Stimulated activated CD4-positive, alpha-beta T cell treated with anti-CD3 and anti-CD28 coated beads, Interleukin-4, amount 100 ng/mL, for 48 hours (primary cell): ENCODE data around the gene VPS8.

Experiments
- DNase-seq, 2 donors: peaks; one replicate each; pipeline ENCODE4 v3.0.0-alpha.2; 2020; ENCODE audit warnings: low read depth in 2 of 2

Gene VPS8

GRCh38 chr3:185052631-185053030, 240.7 kb downstream of the VPS8 start:
- no peak for DNase-seq

GRCh38 chr3:185056908-185057307, 244.9 kb downstream of the VPS8 start:
- no peak for DNase-seq

DNA sequence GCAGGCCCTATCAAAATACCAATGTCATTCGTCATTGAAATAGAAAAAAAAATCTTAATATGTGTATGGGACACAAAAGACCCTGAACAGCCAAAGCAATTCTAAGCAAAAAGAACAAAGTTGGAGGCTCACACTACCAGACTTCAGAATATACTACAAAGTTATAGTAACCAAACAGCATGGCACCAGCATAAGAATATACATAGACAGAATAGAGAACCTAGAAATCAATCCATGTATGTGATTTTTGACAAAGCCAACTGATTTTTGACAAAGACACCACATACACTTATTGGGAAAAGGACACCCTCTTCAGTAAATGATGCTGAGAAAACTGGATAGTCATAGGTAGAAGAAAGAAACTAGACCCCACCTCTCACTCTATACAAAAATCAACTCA, 245.9 kb downstream of the VPS8 start:
- no peak for DNase-seq

DNA sequence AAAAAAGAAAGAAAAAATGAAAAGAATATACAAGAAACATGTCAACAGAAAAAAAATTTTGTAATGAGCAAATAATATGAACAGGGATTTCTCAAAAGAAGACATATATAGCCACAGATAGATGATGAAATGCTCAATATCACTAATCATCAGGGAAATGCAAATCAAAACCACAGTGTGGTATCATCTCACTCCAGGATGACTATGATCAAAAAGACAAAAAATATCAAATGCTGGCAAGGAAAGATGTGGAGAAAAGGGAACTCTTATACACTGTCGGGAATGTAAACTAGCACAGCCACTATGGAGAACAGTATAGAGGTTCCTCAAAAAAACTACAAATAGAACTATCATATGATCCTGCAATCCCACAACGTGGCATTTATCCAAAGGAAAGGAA, 246.8 kb downstream of the VPS8 start:
- DNase-seq, result no peak

GRCh38 chr3:185059766-185060165, 247.8 kb downstream of the VPS8 start:
- no peak for DNase-seq

GRCh38 chr3:185060655-185061054, 248.7 kb downstream of the VPS8 start:
- DNase-seq, result no peak

DNA sequence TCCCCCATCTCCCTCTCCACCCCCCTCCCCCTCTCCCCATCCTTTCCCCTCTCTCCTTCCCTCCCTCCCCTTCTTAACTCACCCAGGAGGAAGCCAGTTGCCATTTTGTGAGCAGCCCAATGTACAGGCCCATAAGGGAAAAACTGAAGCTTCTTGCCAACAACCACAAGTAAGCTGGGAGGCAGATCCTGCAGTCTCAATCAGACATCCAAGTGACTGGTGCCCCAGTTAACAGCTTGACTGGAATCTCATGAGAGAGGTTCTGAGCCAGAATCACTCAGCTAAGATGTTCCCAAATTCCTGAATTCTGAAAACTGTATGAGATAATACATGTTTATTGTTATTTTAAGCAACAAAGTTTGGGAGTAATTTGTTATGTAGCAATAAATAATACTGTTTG, 250.2 kb downstream of the VPS8 start:
- no peak for DNase-seq

- no peak for DNase-seq
Measured at GRCh38 chr3:185063431-185063830, 251.5 kb downstream of the VPS8 start.

GRCh38 chr3:185065059-185065458, 253.1 kb downstream of the VPS8 start:
- no peak for DNase-seq

DNA sequence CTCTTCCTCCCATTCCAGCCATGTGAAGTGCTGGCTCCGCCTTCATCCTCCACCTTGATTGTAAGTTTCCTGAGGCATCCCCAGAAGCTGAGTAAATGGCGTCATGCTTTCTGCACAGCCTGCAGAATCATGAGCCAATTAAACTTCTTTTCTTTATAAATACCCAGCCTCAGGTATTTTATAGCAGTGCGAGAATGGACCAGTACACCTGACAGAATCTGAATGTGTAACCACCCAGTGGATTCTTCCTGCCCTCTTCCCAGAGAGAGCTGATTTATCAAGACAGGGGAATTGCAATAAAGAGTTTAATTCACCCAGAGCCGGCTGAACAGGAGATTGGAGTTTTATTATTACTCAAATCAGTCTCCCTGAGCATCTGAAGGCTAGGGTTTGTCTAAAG, 254.3 kb downstream of the VPS8 start:
- DNase-seq, result no peak

- no peak for DNase-seq
Measured at GRCh38 chr3:185067173-185067572, 255.2 kb downstream of the VPS8 start.

DNA sequence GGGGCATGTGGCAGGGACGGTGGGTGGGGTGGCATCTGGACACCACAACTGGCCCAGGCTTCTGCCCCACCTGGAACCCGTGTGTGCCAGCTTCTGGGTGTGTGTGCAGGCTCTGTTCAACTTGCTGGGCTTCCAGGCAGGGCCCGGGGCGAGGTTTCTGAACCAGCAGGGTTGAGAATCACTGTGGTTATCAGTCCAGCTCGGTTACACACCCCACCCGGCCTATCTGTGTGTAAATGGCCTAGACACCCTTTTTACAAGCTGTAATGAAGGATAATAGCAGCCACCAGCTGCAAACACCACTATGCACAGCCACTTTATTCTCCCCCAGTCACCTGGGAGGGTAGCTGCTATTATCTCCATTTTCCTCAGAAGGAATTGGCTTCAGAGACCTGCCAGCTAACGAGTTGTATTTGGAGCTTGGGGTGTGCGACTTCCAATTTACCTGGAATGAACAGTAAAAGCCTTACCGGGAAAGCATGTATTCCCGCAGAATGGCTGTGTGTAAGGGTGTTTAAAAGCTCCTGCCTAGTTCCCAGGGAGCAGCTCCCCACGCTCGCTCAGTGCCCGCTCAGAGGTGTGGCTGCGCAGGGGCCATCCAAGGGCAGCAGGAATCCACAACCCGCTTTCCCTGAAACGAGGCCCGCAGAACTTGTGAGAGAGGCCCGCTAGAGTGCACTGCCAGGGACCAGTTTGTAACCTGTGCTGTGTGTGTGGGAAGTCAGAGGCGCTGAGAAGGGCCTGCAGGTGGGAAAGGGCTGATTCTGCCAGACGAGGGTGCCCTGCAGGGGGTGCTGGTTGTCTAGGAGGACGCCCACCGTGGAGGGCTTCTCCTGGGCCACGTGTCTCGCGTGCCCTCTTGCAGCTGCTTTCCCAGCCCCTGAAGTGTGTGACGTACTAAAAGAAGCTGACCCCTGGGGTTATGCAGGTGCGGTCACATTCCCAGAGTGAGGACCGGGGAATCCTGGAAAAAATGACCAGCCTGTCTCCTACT, 257.4 kb downstream of the VPS8 start:
- no peak for DNase-seq

GRCh38 chr3:185070491-185071286, 258.7 kb downstream of the VPS8 start:
- no peak for DNase-seq

DNA sequence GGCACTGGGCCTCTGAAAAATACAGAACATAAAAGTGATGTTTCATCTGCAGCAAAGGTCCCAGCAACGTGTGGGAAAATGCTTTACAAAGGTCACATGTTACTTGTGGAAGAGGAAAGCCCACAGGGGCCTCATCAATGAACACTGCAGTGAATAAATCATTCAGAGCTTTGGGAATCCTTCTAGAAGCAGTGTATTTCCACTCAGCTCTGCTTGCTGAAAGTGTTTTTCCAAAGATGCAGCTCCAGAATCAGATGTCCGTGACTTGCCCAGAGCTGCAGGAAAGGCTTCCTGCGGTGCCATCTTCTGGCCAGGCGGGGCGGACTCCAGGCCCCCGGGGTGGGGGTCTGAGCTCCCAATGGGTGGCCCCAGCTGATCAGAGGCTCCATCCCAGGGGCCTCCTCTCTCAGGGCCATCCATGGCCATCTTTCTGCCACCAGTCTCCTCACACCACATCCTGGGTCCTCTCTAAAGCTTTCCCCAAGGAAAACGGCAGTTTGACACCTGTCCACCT, 259.4 kb downstream of the VPS8 start:
- no peak for DNase-seq

- DNase-seq, result no peak
Measured at GRCh38 chr3:185075547-185075946, 263.6 kb downstream of the VPS8 start.

DNA sequence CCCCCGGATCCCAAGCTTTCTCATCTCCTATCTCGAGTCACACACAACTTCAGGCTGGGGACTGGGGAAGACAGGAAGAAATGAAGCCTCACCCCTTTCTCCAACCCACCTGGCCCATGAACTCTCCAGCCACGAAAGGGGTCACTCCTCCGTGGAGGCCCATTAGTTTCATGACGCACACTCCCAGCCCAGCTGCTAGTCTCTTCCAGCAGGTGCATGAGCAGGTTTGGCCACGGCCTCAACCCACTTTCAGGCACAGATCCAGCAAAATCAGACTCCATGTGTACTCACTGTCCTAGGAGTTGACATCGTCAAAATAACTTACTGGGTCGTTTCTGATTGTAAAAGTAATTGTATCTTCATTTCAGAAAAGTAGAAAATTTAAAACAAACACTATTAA, 264.3 kb downstream of the VPS8 start:
- no peak for DNase-seq

DNA sequence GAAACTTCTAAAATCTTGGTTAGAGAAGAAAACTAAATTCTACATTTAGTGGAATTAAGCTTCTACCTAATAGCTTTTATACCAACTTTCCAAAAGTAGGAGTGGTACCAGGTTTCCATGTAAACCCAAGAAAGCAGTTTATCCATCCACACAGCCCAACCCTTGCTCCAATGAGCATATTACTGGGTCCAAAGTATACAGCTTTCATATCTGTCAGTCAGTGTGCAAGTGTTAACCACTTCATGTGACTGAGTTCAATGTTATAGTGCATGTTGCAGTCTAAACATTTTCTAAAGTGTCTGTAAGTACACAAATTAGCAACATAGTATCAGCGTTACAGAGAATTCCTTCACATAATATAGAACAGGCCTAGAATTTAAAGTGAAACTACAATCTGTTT, 267.7 kb downstream of the VPS8 start:
- no peak for DNase-seq

DNA sequence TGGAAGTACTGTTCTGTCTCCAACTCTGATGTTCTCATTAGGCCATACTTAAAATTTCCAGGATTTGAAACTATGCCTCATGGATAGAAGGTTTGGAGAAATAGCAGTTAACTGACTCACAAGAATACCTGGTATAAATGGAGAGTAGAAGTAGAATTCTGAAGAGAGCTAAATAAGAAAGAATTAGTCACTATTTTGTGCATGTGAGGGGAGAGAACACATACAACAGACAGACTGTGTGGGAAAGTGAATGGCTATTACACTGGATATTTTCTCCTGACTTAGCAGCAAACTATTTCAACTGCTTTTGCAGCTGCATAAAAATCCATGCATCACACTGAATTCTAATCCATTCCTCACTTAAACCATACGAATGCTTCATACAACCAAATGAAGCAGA, 269.6 kb downstream of the VPS8 start:
- DNase-seq, result no peak

GRCh38 chr3:185082149-185082548, 270.2 kb downstream of the VPS8 start:
- DNase-seq, result no peak

GRCh38 chr3:185082829-185083228, 270.9 kb downstream of the VPS8 start:
- no peak for DNase-seq

DNA sequence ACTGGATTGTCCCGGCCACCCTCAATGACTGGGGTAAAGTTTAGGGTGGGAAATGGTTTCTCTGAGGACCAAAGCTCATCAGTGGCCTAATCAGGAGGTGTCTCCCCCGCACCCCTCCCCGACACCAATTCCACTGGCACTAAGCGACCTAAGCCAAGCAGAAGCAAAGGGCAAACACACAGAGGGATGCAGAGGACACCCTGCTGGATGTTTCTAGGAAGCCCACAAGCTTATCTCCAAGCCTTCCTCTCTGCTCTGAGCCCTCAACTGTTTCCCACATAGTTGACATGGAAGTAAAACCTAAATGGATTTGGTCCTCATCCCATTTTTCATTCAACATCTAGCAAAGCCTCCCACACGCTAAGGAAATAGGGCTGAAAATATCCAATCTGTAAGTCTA, 272.4 kb downstream of the VPS8 start:
- no peak for DNase-seq

DNA sequence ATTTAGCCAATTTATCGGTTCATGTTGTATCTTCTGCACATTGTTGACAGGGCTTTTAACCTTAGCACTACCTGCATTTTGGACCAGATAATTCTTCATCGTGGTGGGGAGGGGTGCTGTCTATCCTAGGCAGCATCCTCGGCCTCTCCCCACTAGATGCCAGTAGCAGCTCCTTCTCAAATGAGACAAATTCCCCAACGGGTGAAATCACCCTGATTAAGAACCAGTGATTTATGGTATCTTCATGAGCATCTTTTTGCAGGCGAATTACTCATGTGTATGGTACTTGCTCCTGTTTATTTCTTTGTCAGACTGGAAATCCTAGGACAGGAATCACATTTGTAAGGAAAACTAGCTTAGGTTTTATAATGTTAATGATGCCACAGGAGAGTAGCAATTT, 272.9 kb downstream of the VPS8 start:
- no peak for DNase-seq

DNA sequence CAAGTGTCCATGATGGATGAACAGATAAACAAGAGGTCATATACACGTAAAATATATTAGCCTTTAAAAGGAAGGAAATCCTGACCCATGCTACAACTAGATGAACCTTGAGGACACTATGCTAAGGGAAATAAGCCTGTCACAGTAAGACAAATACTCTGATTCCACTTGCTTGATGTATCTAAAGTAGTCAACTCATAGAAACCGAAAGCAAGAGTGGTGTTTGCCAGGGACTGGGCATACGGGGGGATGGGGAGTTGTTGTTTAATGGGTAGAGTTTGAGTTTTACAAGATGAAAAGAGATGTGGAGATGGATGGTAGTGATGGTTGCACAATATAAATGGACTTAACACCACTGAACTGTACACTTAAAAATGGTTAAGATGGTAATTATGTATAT, 275.5 kb downstream of the VPS8 start:
- DNase-seq, result no peak
